Measurements from ENCODE around the gene RAD51B.

- no peak for TF ChIP-seq EP300 (IDR thresholded peaks at IDR 0.05)
- TF ChIP-seq CTCF (IDR thresholded peaks at IDR 0.05), result no peak
- TF ChIP-seq POLR2AphosphoS5 (IDR thresholded peaks at IDR 0.05), result no peak
Observed at GRCh38 chr14:68363843-68364767, 544.5 kb downstream of the RAD51B start.
